GM12872 (cell line): ENCODE data around the gene TMEM33.

Source experiments
- TF ChIP-seq, protein P1 (sequence below): IDR thresholded peaks from 3 replicates; pipeline ENCODE4 v1.5.1; 2011; ENCODE audit warnings: low read depth, mild to moderate bottlenecking, low read length, moderate library complexity; ENCODE audit not compliant: insufficient read depth

Gene TMEM33

DNA sequence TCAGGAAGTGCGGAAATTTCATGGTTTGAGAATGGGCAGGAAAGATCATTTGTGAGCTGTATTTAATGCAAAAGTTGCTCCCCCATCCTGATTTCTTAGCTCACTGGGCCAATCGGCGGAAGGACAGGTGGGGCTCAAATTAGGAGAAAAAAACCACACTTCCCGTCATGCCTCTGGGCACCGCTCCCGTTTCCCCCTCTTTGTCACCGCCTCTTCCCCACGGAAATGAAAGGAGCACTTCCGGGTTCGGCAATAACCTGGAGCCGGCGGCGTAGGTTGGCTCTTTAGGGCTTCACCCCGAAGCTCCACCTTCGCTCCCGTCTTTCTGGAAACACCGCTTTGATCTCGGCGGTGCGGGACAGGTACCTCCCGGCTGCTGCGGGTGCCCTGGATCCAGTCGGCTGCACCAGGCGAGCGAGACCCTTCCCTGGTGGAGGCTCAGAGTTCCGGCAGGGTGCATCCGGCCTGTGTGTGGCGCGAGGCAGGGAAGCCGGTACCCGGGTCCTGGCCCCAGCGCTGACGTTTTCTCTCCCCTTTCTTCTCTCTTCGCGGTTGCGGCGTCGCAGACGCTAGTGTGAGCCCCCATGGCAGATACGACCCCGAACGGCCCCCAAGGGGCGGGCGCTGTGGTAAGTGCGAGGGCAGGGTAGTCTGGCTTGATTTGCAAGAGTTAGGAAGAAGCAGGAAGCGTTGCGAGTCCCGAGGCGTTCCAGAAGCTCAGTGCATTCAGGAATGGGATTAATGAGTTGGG, at the start of gene TMEM33:
TSS of gene TMEM33 (plus strand) at position 529 of the 751 bp plus-strand sequence. CDS start at position 585, 56 bp downstream.
- TF ChIP-seq, protein P1, sequence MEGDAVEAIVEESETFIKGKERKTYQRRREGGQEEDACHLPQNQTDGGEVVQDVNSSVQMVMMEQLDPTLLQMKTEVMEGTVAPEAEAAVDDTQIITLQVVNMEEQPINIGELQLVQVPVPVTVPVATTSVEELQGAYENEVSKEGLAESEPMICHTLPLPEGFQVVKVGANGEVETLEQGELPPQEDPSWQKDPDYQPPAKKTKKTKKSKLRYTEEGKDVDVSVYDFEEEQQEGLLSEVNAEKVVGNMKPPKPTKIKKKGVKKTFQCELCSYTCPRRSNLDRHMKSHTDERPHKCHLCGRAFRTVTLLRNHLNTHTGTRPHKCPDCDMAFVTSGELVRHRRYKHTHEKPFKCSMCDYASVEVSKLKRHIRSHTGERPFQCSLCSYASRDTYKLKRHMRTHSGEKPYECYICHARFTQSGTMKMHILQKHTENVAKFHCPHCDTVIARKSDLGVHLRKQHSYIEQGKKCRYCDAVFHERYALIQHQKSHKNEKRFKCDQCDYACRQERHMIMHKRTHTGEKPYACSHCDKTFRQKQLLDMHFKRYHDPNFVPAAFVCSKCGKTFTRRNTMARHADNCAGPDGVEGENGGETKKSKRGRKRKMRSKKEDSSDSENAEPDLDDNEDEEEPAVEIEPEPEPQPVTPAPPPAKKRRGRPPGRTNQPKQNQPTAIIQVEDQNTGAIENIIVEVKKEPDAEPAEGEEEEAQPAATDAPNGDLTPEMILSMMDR, result no peak

GRCh38 chr4:41885456-41885855, 49.8 kb upstream of the TMEM33 start:
- TF ChIP-seq, protein P1, result no peak

DNA sequence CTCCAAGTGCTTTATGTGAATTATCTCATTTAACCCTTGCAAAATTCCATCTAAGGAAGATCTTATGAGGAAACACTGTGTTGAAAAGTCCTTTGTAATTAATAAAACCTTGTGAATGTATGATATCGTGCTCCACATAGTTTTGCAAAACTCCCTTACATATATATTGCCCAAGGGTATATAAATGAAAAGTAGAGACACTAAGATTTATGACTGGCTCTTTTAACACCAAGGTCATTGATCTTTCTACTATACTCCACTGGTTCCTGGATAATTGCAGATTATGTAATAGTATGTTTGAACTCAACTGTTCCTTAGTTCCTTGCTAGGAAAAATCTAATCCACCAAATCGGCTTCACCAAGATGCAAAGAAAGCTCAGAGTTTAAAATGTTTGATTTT, 48.0 kb upstream of the TMEM33 start:
- TF ChIP-seq, protein P1, result no peak

DNA sequence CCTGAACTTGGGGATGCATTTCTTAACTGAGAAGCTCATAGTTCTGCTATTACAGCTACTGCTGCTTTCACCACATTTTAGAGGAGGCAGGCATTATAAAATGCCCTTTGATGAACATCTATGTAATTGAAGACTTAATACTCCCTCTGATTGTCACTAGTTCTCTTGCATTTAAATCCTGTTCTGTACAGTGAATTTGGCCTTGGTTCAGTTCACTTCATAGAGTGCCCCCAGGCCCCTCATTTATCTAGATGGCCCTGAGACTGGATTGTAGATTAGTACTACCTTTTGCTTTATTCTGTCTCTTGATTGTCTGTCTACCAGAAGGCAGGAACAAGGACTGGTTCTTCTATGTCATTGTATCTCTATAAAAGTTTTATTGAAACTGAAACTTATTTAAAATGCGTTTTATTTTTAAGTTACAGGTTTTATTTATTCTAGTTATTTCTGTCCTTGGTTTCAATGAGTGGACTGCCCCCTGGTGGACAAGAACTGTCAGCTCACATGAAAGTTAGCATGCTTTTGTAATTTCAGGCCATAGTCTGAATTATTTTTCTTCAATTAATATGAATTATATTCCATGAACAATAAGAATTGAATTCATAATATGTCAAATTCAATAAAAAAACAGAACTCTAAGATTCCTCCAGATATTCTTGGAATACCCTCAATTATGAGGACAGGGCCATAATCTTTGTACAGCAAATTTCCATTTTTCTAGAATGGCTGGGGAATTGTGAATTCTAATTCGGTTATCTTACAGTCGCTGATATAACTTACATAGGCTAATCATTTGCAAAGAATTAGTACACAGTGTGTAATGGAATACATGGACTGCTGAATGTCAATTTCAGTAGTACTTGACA, 47.2 kb upstream of the TMEM33 start:
- TF ChIP-seq, protein P1, result peak; percentile 68

- TF ChIP-seq, protein P1, result no peak
These were observed 46.5 kb upstream of the TMEM33 start for GRCh38 chr4:41888687-41889074.

DNA sequence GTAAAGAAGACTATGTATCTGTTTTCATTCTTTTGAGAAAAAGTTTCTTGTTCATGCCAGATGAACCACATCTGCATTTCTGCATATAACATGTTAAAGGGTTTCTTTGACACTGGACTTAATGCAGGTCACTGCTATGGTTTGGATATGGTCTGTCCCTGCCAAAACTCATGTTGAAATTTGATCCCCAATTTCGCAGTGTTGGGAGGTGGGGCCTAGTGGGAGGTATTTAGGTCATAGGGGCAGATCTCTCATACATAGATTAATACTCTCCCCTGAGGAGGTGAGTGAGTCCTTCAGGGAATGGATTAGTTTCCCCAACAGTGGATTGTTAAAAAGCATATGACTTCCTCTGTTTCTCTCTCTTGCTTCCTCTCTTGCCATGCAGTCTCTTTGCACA, 45.9 kb upstream of the TMEM33 start:
- TF ChIP-seq, protein P1, result no peak

DNA sequence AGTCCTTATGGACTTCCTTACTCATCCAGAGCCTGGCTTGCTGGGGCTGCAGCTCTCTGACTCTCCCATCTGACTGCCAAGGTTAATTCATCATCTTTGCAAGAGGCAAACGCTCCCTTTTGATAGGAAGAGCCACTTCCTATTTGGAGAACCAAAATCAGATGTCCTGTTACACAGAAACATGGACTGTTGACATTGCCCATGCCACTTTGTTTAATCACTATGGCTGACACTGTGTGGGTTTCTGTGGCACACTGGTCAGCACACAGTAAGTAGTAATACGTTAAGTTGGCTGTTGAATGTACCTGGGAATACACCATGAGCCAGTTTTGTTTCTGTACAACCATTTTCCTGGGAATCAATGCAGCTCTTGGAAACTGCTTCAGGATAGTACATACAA, 45.1 kb upstream of the TMEM33 start:
- TF ChIP-seq, protein P1, result no peak
